HUDEP-2 (cell line): ENCODE results near the gene DAB2IP.
A peak's percentile ranks its signal among the peaks of the same experiment; 100 is the strongest.

Experiments
- DNase-seq, 76 experiments: peaks; one replicate each; lab custom pipeline; 2025; ENCODE audit not compliant: unreplicated experiment in 76 of 76; lab: John Stamatoyannopoulos, UW

The DAB2IP gene

GRCh38 chr9:121822093-121823085, 171.0 kb downstream of the DAB2IP start:
- DNase-seq: no peak

DNA sequence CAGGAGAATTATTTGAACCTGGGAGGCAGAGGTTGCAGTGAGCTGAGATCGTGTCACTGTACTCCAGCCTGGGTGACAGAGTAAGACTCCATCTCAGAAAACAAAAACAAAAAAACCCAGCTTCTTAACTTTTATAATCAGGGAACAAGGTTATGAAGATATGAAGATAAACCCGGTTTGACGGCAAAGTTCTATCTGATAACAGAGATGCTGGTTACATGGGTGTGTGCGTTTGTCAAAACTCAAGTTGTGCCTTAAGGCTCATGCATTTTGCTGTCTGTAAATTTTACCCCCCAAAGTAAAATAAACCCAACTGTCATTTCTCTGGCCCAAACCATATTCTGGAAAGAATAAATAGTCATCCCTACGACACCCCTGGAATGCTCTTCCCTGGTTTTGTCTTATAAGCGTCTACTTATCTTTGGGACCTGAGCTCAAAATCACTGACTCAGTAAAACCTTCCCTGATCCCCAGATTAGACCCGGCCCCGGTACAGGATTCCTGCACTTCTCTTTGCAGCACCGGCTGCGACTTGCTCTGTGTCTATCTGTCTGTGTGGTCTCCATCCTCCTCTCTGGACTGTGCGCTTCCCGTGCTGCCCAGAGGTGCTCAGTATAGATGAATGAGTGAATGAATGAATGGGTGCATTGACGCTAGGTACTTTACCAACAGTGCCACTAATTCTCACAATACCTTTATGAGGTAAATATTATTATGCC, 172.2 kb downstream of the DAB2IP start:
- DNase-seq: no peak

- DNase-seq: peak in 19 of 76 experiments; percentile 35 to 76 (median 45)
These were observed 173.2 kb downstream of the DAB2IP start for GRCh38 chr9:121824651-121825030.

- DNase-seq: peak in 74 of 76 experiments; percentile 46 to 94 (median 78)
These were observed 173.7 kb downstream of the DAB2IP start for GRCh38 chr9:121825031-121825691.

GRCh38 chr9:121826711-121827110, 175.3 kb downstream of the DAB2IP start:
- DNase-seq: no peak

- DNase-seq: no peak
These were observed 176.0 kb downstream of the DAB2IP start for GRCh38 chr9:121827251-121827967.

- no peak for DNase-seq
These were observed 179.2 kb downstream of the DAB2IP start for GRCh38 chr9:121830441-121831140.

DNA sequence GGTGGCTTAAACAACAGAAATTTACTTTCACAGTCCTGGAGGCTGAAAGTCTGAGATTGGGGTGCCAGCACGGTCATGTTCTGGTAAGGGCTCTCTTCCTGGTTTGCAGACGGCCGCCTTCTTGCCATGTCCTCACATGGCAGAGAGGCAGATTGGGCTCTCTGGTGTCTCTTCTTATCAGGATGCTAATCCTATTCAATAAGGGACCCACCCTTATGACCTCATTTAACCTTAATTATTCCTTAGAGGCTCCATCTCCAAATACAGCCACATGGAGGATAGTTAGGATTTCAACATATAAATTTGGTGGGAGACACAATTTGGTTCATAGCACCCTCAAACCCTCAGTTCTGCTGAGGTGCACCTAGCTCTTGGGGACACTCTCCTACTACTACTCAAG, 180.4 kb downstream of the DAB2IP start:
- DNase-seq: no peak

- DNase-seq: no peak
These were observed 181.6 kb downstream of the DAB2IP start for GRCh38 chr9:121833061-121833460.
